Thyroid gland (tissue), 4 donors: Measurements from ENCODE around the gene ANKRD63. TPM values are rescaled to one million over a fixed set of nuclear protein-coding genes. Genes with fewer than 3 reads are reported as not detected.

Source experiments
- DNase-seq, 2 donors: peaks; one replicate each; pipeline ENCODE4 v3.0.0-alpha.2; 2019
- H3K27ac ChIP-seq, 3 donors: fragments of 200-600 bp; sonication (generic); 1 replicate in 2 of 3; 2 replicates in 1 of 3; pipeline ENCODE4 v1.5.1; 2016 to 2019; ENCODE audit warnings: mild to moderate bottlenecking in 1 of 3, moderate library complexity in 1 of 3
- H3K27me3 ChIP-seq: fragments of 200-600 bp; sonication (generic); one replicate; pipeline ENCODE4 v1.5.1; 2019
- H3K36me3 ChIP-seq, 2 donors: fragments of 200-600 bp; sonication (generic); one replicate each; pipeline ENCODE4 v1.5.1; 2016 to 2019
- H3K4me1 ChIP-seq, 2 donors: fragments of 200-600 bp; sonication (generic); one replicate each; pipeline ENCODE4 v1.5.1; 2017 to 2019
- H3K4me3 ChIP-seq, 3 donors: fragments of 200-600 bp; sonication (generic); replicated peaks in 1 of 3; 1 replicate in 2 of 3; 2 replicates in 1 of 3; pipeline ENCODE4 v1.5.1; 2016; ENCODE audit warnings: mild to moderate bottlenecking in 1 of 3
- H3K9me3 ChIP-seq: fragments of 200-600 bp; sonication (generic); one replicate; pipeline ENCODE4 v1.5.1; 2017
- POLR2A ChIP-seq, 2 donors: fragments of 450-650 bp; IDR thresholded peaks; one replicate each; pipeline ENCODE4 v1.6.1; 2017; ENCODE audit warnings: antibody characterized with exemption in 2 of 2, mild to moderate bottlenecking in 2 of 2, moderate library complexity in 1 of 2
- WGBS, 2 donors: methylation state at CpG; one replicate each; pipeline ENCODE4 v1.1.5; 2017; 5-methylcytosine and 5-hydroxymethylcytosine counted together
- intact Hi-C: fragments of 100-400 bp; cut with DNase I; formaldehyde crosslinking; loops from one replicate; pipeline ENCODE4 v1.15.1; 2023
- total RNA-seq, 4 donors: library from RNA; depleted of rRNA; stranded (reverse); fragments of >200 nt; gene quantifications; one replicate each; pipeline ENCODE4 v1.2.3, GENCODE V29; 2016
- TF ChIP-seq, protein P1 (sequence below), 6 experiments: fragments of 200-600 bp in 3 of 6; fragments of 450-650 bp in 3 of 6; sonication (generic) in 3 of 6; IDR thresholded peaks; one replicate each; pipeline ENCODE4 v1.5.1; 2016 to 2019; ENCODE audit warnings: antibody characterized with exemption in 6 of 6, mild to moderate bottlenecking in 2 of 6, inconsistent platforms in 1 of 6, moderate library complexity in 1 of 6

ANKRD63 gene
- total RNA-seq, 4 donors from 2014 or later, result 2.1 TPM; not detected in 3

DNA sequence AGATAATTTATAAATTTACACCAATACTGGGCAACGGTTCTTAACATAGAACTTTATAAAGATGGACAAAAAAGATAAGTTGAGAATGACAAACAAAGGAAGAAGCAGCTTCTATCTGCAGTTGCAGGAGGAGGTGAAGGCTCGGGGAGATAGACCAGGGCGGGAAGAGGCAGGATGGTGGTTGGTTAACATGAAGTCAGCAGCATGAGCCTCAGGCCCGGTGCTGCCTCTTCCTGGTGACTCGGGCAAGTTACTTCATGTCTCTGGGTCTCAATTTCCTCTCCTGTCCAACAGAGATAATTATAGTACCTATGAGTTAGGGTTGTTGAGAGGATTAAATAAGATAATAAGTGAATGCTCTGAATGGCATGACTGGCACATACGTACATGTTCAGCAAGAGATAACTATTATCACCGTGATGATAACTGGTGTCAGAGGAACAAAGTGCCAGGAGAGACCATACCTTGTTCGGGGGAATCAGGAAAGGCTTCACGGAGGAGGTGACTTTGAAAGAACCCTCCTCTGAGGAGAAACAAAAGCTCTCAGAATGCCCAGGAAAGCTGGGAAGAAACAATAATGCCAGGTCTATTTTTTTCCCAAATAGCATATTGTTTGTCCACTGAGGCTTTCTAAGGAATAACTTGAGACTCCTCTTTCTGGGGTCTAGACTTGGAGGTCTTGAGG lies 39.6 kb downstream of the ANKRD63 start:
- Histone ChIP-seq H3K27me3 (no peaks in the 10 kb centered on the region), H3K4me3 (no peak overlapping the region), H3K9me3 (no peaks in the 10 kb centered on the region), H3K27ac (no peak overlapping the region), H3K4me1 (peaks cover 23 to 33% of the 10 kb centered on the region in 2 donors), H3K36me3 (no peaks in the 10 kb centered on the region)
- WGBS, 2 donors, result 91 to 92% methylated on average over 9 of the region's 9 CpGs
- intact Hi-C loops, result no loop called here
- DNase-seq, result no peak
- TF ChIP-seq, protein P1, sequence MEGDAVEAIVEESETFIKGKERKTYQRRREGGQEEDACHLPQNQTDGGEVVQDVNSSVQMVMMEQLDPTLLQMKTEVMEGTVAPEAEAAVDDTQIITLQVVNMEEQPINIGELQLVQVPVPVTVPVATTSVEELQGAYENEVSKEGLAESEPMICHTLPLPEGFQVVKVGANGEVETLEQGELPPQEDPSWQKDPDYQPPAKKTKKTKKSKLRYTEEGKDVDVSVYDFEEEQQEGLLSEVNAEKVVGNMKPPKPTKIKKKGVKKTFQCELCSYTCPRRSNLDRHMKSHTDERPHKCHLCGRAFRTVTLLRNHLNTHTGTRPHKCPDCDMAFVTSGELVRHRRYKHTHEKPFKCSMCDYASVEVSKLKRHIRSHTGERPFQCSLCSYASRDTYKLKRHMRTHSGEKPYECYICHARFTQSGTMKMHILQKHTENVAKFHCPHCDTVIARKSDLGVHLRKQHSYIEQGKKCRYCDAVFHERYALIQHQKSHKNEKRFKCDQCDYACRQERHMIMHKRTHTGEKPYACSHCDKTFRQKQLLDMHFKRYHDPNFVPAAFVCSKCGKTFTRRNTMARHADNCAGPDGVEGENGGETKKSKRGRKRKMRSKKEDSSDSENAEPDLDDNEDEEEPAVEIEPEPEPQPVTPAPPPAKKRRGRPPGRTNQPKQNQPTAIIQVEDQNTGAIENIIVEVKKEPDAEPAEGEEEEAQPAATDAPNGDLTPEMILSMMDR (IDR thresholded peaks at IDR 0.05), result no peak
- TF ChIP-seq POLR2A (IDR thresholded peaks at IDR 0.05), result no peak

DNA sequence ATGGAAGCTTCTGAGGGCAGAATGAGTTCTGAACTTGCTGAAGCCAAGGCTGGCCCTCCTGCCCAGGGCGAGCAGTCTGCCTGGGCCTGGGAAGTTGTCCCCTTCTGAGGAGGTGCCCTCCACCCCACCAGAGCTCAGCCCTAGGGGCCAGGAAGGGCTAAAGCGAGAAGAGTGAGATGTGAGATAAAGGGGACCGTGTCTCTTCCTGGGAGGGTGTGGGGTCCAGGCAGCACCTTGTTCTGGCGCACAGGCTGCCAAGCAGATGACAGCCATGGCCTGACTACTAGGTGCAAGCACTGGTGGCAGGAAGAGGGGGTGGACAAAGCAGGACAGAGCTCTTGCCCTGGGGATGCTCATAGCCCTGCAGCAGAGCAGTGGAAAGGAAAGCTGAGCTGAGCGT lies 40.3 kb downstream of the ANKRD63 start:
- H3K27me3 ChIP-seq, result no peaks in the 10 kb centered on the region
- 97 to 100% methylated on average over 4 to 5 of the region's 5 CpGs for WGBS, 2 donors
- H3K4me3 ChIP-seq, result no peak overlapping the region
- H3K36me3 ChIP-seq, result no peaks in the 10 kb centered on the region
- TF ChIP-seq, protein P1 (IDR thresholded peaks at IDR 0.05), result no peak
- TF ChIP-seq POLR2A (IDR thresholded peaks at IDR 0.05), result no peak
- DNase-seq, result no peak
- H3K4me1 ChIP-seq, result peaks cover 23 to 33% of the 10 kb centered on the region in 2 donors
- H3K27ac ChIP-seq, result no peak overlapping the region
- intact Hi-C loops, result no loop called here
- H3K9me3 ChIP-seq, result no peaks in the 10 kb centered on the region

DNA sequence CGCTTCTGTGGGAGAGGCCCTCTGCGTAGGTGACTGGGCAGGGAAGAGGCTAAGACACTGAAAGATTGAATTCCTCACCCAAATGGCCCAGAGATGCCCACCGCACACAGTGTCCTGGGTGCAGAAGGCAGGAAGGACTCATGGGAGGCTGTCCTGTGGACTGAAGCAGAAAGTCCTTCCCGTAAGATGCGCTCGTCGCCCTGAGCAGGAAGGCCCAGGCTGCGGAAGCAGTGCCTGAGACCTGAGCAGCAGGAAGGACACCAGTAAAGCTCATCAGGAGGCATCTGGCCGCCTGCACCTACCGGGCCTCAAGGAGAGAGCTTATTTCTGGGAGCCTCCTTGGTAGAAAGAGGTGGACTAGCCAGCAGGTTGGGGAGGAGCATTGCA lies 40.7 kb downstream of the ANKRD63 start:
- Histone ChIP-seq H3K36me3 (no peaks in the 10 kb centered on the region), H3K9me3 (no peaks in the 10 kb centered on the region), H3K27ac (no peak overlapping the region), H3K27me3 (no peaks in the 10 kb centered on the region), H3K4me3 (no peak overlapping the region), H3K4me1 (peaks cover 23 to 33% of the 10 kb centered on the region in 2 donors)
- no peak for DNase-seq
- TF ChIP-seq POLR2A (IDR thresholded peaks at IDR 0.05), result no peak
- TF ChIP-seq, protein P1 (IDR thresholded peaks at IDR 0.05), result no peak
- intact Hi-C loops, result no loop called here
- 88 to 95% methylated on average over 6 of the region's 10 CpGs for WGBS, 2 donors

DNA sequence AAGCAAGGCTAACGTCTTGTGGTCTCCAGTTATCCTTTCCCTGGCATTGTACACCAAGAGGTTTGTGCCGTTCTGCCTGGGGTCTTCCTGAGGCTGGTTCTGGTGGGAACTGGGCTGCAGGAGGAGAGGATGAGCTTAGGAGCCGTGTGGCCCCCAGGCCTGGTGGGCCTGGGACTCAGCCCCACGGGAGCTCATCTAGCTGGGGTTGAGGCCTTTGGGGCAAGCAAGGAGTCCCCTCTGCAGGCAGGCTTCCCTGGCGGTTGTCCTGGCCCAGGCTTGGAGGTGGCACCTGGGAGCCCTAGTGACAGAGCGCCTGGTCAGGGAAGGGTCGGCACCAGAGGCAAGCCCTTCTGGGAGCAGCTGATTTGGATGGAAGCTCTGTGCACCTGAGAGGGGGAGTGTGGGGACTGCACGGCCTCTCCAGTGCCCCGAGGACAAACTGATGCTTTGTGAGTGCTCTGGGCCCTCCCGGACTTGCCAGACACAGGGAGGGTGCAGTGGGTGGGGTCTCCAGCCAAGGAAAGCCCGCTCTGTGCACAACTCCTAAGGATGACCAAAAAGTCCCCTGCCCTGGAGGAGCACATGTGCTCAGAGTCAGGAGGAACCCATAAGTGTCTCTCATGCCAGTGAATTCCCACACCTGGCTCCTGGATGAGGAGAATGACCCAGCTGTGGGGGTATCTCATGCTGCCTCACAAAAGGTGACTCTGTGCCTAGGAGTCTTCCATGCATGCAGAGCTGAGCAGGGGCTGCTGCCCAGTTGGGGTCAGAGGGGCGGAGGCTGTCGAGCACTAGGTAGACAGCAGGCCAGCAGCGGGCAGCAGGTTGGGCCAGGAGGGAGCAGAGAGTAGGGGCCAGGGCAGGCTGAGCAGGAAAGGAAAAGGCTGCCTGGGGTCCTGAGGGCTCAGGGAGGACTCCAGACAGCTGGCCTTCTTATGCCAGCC lies 41.3 kb downstream of the ANKRD63 start:
- Histone ChIP-seq H3K4me3 (no peak overlapping the region), H3K9me3 (no peaks in the 10 kb centered on the region), H3K27ac (no peak overlapping the region), H3K27me3 (no peaks in the 10 kb centered on the region), H3K4me1 (peaks cover 23 to 33% of the 10 kb centered on the region in 2 donors), H3K36me3 (no peaks in the 10 kb centered on the region)
- intact Hi-C loops, result no loop called here
- DNase-seq, result no peak
- WGBS, 2 donors, result 87% methylated on average over 9 to 12 of the region's 14 CpGs
- no peak for TF ChIP-seq POLR2A (IDR thresholded peaks at IDR 0.05)
- TF ChIP-seq, protein P1 (IDR thresholded peaks at IDR 0.05), result no peak
